A673 (cell line): ENCODE measurements around the gene SUN1. TPM values are rescaled to one million over a fixed set of nuclear protein-coding genes. Genes with fewer than 3 reads are reported as not detected.

Experiments used
- BruUV-seq: library from RNA; stranded (reverse); fragments of 400-500 nt; replicated peaks from 2 replicates; lab custom pipeline; 2021; lab: Mats Ljungman, UMichigan
- CTCF ChIA-PET: fragments of 300-600 bp; sonication (Branson Sonifier 250); formaldehyde crosslinking; loops from one replicate; lab custom pipeline; 2022; ENCODE audit warnings: antibody characterized with exemption; lab: Charles Lee
- POLR2A ChIA-PET: fragments of 300-600 bp; sonication (Branson Sonifier 250); formaldehyde crosslinking; loops from one replicate; lab custom pipeline; 2022; ENCODE audit warnings: antibody characterized with exemption; ENCODE audit not compliant: low non-redundant PET; lab: Charles Lee
- DNase-seq: peaks from one replicate; pipeline ENCODE4 v3.0.0-alpha.2; 2015; ENCODE audit warnings: low spot score
- H3K27ac ChIP-seq: fragments of 200-600 bp; sonication (generic); 2 replicates; pipeline ENCODE4 v1.5.1; 2016; ENCODE audit warnings: mixed run types, low read depth, mild to moderate bottlenecking, mixed read lengths, antibody characterized with exemption, low read length; ENCODE audit not compliant: poor library complexity, severe bottlenecking
- H3K27me3 ChIP-seq: fragments of 200-600 bp; sonication (generic); replicated peaks from 2 replicates; pipeline ENCODE4 v1.6.1; 2017; ENCODE audit warnings: mixed run types, low read depth, mild to moderate bottlenecking, mixed read lengths, antibody characterized with exemption, low read length; ENCODE audit not compliant: insufficient read depth, poor library complexity
- H3K36me3 ChIP-seq: fragments of 200-600 bp; sonication (generic); 2 replicates; pipeline ENCODE4 v1.6.1; 2016; ENCODE audit warnings: mixed run types, mild to moderate bottlenecking, mixed read lengths, antibody characterized with exemption, low read length; ENCODE audit not compliant: insufficient read depth, poor library complexity, severe bottlenecking
- H3K4me1 ChIP-seq: fragments of 200-600 bp; sonication (generic); 2 replicates; pipeline ENCODE4 v1.6.1; 2017; ENCODE audit warnings: mixed run types, mild to moderate bottlenecking, mixed read lengths, antibody characterized with exemption, low read length; ENCODE audit not compliant: insufficient read depth, poor library complexity, severe bottlenecking
- H3K4me3 ChIP-seq: fragments of 200-600 bp; sonication (generic); 2 replicates; pipeline ENCODE4 v1.5.1; 2016; ENCODE audit warnings: low read depth, mixed run types, mild to moderate bottlenecking, mixed read lengths, low read length; ENCODE audit not compliant: poor library complexity, severe bottlenecking
- H3K9me3 ChIP-seq: fragments of 200-600 bp; sonication (generic); 2 replicates; pipeline ENCODE4 v1.6.1; 2016; ENCODE audit warnings: mixed run types, low read depth, mild to moderate bottlenecking, mixed read lengths, antibody characterized with exemption, low read length; ENCODE audit not compliant: poor library complexity, severe bottlenecking
- EZH2 ChIP-seq: fragments of 200-600 bp; sonication (generic); IDR thresholded peaks from 2 replicates; pipeline ENCODE4 v1.6.1; 2017; ENCODE audit warnings: borderline replicate concordance, low read depth, mild to moderate bottlenecking, mixed read lengths, antibody characterized with exemption, low read length; ENCODE audit not compliant: poor library complexity, severe bottlenecking
- intact Hi-C: fragments of 100-400 bp; cut with micrococcal nuclease; formaldehyde crosslinking; loops from one replicate; pipeline ENCODE4 v1.10.0; 2022; ENCODE audit not compliant: unreplicated experiment
- total RNA-seq: library from RNA; stranded (reverse); gene quantifications from 2 replicates; pipeline ENCODE4 v1.2.3, GENCODE V29; 2021
- TF ChIP-seq, protein P1 (sequence below): fragments of 300-800, 200-600 bp; sonication (generic); conservative IDR thresholded peaks from 2 replicates; pipeline ENCODE4 v1.5.1; 2017; ENCODE audit warnings: low read depth, mild to moderate bottlenecking, antibody characterized with exemption, low read length, moderate library complexity, mixed read lengths

Gene SUN1
- total RNA-seq, 1 experiment from 2014 or later: 189 TPM

- BruUV-seq: no TSS peak
- no peak for TF ChIP-seq EZH2
- TF ChIP-seq, protein P1, sequence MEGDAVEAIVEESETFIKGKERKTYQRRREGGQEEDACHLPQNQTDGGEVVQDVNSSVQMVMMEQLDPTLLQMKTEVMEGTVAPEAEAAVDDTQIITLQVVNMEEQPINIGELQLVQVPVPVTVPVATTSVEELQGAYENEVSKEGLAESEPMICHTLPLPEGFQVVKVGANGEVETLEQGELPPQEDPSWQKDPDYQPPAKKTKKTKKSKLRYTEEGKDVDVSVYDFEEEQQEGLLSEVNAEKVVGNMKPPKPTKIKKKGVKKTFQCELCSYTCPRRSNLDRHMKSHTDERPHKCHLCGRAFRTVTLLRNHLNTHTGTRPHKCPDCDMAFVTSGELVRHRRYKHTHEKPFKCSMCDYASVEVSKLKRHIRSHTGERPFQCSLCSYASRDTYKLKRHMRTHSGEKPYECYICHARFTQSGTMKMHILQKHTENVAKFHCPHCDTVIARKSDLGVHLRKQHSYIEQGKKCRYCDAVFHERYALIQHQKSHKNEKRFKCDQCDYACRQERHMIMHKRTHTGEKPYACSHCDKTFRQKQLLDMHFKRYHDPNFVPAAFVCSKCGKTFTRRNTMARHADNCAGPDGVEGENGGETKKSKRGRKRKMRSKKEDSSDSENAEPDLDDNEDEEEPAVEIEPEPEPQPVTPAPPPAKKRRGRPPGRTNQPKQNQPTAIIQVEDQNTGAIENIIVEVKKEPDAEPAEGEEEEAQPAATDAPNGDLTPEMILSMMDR: no peak
- Histone ChIP-seq H3K36me3 (peaks cover 66% of the 10 kb centered on the region), H3K4me1 (no peaks in the 10 kb centered on the region), H3K27me3 (no peaks in the 10 kb centered on the region), H3K27ac (no peak overlapping the region), H3K4me3 (no peak overlapping the region), H3K9me3 (no peaks in the 10 kb centered on the region)
- ChIA-PET POLR2A (no interaction called here), CTCF (no interaction called here)
- DNase-seq: no peak
- intact Hi-C loops: no loop called here
These were observed 17.5 kb downstream of the SUN1 start for GRCh38 chr7:849781-850180.

GRCh38 chr7:851204-851603 lies 18.9 kb downstream of the SUN1 start:
- no TSS peak for BruUV-seq
- DNase-seq: no peak
- no peaks in the 10 kb centered on the region for H3K4me1 ChIP-seq
- H3K4me3 ChIP-seq: no peak overlapping the region
- TF ChIP-seq, protein P1: no peak
- intact Hi-C loops: no loop called here
- peaks cover 71% of the 10 kb centered on the region for H3K36me3 ChIP-seq
- H3K9me3 ChIP-seq: no peaks in the 10 kb centered on the region
- ChIA-PET POLR2A (no interaction called here), CTCF (no interaction called here)
- no peaks in the 10 kb centered on the region for H3K27me3 ChIP-seq
- H3K27ac ChIP-seq: no peak overlapping the region

GRCh38 chr7:853366-854117 lies 21.3 kb downstream of the SUN1 start:
- no peak for DNase-seq
- ChIA-PET POLR2A (no interaction called here), CTCF (interaction anchor here (0.6 to 0.8 kb wide), 2 partner anchors 20 to 40 kb away, joined by 3 to 5 read pairs; no protein-coding TSS in a partner anchor)
- Histone ChIP-seq H3K4me3 (no peak overlapping the region), H3K4me1 (no peaks in the 10 kb centered on the region), H3K27ac (no peak overlapping the region), H3K27me3 (no peaks in the 10 kb centered on the region), H3K9me3 (no peaks in the 10 kb centered on the region), H3K36me3 (peaks cover 89% of the 10 kb centered on the region)
- BruUV-seq: no TSS peak
- TF ChIP-seq, protein P1: no peak
- TF ChIP-seq EZH2: no peak
- intact Hi-C loops: no loop called here
